AG08396 (cell line): Measurements from ENCODE around the gene MEGF11.

ENCODE experiments used
- DNase-seq: peaks from one replicate; pipeline ENCODE4 v3.0.0; 2012; ENCODE audit warnings: low spot score, mixed read lengths

Gene MEGF11

DNA sequence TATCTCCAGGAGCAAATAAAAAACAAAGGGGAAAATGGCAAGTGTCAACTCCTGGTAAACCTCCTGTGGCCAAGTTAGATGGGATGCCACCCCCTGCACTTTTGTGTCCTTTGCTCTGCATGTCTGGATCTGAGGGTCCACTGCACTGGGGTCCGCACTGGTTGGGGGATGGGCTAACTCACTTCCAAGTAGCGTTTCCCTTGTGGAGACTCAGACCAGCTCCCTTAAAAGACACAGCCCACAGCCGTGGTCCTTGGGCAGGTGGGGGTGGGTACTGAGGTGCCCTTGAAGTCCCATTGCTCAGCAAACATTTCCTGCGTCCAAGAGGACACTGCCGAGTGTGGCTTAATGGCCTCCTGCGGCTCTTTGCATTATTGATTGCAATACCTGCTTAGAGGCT lies 188.2 kb downstream of the MEGF11 start:
- no peak for DNase-seq

- DNase-seq, result no peak
Measured at GRCh38 chr15:66063147-66063546, 190.4 kb downstream of the MEGF11 start.

GRCh38 chr15:66057089-66057488 lies 196.5 kb downstream of the MEGF11 start:
- DNase-seq, result no peak

DNA sequence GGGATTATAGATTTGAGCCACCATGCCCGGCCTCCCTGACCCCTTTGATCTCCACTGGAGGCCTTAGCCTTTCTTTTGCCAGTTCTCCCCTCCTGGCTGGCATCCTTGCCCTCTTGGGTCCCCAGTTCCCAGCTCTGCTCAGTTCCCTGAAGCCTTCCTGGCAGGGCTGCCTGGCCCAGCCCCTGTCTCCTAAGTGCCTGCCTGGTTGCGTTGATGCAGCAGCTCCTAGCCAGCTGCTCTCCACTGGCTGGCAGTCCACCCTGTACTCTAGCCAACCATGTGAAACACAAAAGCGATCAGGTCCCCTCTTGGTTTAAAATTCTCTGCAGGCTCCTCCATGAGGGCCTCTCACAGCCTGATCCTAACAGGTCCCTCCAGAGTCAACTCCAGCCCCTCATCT lies 199.6 kb downstream of the MEGF11 start:
- no peak for DNase-seq

GRCh38 chr15:66051833-66052232 lies 201.7 kb downstream of the MEGF11 start:
- DNase-seq, result no peak

DNA sequence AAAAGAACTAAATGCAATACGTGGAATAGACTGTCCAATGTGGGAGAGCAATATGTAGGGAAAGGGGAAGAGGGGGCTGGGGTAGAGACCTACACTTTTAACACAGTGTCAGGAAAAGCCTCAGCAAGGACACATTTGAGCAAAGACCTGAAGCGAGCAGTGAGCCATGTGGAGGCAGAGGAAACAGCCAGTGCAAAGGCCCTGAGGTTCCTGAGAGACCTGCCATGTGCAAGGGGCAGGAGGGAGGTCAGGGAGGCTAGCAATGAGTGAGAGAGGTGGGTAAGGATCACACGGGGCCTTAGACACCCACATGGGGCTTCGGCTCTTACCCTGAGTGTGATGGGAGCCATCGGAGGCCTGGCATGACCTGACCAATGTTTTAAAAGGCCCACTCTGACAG lies 203.3 kb downstream of the MEGF11 start:
- no peak for DNase-seq

GRCh38 chr15:66049353-66049752 lies 204.2 kb downstream of the MEGF11 start:
- DNase-seq, result no peak

DNA sequence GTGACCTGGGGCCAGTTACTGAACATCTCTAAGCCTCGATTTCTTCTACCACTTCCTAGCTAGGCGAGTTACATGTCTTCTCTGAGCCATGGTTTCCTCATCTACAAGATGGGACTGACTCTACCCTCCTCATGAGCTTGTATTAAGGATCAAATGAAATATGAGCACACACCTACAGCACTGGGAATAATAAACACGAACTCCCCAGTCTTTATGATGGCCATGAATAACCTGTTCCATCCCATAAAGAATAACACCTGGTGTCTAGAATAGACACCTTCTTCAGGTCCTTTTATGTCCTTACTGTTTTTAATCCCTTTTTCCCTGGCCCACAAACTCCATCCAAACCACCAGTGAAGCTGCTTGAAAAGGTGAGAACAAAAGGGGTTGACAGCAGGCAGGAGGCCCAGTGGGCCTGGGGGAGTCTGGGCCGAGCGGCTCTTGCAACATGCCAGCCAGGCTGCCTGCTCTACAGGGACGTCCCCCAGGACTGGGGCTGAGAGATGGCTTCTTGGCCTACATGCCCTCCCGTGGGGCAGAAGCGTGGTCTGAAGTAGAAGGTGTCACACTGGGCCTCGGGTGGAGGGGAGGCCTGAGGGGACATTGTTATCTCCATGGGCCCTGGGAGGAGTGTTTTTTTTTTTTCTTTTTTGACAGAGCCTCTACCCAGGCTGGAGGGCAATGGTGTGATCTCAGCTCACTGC lies 206.1 kb downstream of the MEGF11 start:
- DNase-seq, result no peak

- no peak for DNase-seq
Measured at GRCh38 chr15:66046751-66047150, 206.8 kb downstream of the MEGF11 start.

GRCh38 chr15:66046326-66046725 lies 207.2 kb downstream of the MEGF11 start:
- no peak for DNase-seq

- no peak for DNase-seq
Measured at GRCh38 chr15:66045542-66045941, 208.0 kb downstream of the MEGF11 start.

DNA sequence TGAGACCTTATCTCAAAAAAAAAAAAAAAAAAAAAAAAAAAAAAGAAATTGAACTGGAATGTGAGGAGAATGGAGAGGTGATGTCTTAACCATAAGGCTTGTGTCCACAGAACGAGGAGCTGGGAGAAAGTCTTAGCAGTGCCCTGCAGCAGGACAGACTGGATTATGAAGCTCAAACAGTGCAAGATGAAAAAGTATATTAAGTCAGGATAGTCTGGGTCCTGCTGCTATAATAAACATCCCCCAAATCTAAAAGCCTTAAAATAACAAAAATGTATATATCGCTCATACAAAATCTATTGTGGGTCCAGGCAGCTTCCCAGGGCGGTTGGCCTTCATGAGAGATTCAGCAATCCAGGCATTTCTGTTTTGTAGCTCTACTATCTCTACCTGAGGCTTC lies 208.7 kb downstream of the MEGF11 start:
- DNase-seq, result no peak

- no peak for DNase-seq
Measured at GRCh38 chr15:66043264-66043663, 210.3 kb downstream of the MEGF11 start.

- DNase-seq, result no peak
Measured at GRCh38 chr15:66042624-66043023, 210.9 kb downstream of the MEGF11 start.

- no peak for DNase-seq
Measured at GRCh38 chr15:66041276-66041675, 212.3 kb downstream of the MEGF11 start.

DNA sequence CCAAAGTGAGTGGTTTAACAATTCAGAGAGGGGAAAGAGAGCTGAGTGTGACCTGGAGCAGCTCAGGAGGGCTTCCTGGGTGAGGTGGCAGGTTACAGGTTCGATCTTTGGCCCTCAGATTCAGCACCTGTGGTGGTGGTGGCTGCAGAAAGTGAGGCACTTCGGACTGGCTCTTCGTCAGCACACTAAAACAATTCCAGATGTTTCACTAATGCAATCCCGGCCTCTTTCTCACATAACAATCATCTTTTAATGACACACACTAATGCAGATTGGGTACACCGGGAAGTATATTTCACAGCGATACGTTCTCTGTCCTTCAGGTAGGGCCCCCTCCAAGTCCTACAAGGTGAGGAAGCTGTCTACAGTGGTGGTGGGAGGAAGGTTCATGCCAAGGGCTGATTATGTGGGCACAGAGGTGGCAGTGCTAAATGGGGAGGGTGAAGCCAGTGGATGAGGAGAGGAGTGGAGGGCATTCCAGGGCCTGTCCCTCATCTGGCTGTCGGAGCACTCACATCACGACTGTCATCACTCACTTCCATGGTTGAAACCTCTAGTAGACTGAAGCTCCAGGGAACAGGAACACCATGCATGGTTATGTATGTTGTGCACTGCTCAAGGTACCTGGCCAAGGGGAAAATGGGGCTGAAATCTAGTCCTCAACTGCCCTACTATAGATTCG lies 213.2 kb downstream of the MEGF11 start:
- DNase-seq, result no peak

DNA sequence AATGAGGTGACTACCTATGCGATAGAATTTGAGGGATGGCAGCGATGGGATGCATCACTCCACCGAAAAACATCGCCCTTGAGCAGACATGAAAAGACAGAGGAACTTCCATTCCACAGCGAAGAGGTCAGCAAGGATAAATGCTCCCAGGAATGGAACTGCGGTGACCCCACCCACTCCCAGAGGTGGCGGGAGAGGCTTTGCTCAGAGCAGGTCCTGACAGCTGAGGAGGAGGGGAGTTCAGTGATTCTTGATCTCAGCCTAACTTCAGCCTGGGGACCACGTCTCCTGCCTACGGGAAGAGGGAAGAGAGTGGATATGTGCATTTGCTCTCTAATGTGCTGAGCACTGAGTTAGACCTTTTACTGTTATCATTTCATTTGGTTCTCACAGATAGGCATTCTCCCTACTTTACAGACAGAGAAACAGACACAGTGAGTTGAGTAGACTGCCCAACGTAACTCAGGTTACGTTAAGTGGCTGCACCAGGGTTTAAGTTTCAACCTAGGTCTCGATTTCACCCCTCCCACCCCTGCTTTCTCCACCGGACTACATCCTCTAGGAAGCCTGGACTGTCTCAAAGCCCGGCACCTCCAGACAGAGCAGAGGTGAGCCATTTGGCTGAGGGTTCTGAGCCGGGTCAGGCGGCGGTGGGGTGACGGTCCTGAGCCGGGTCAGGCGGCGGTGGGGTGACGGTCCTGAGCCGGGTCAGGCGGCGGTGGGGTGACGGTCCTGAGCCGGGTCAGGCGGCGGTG lies 214.3 kb downstream of the MEGF11 start:
- peak; percentile 24 for DNase-seq

DNA sequence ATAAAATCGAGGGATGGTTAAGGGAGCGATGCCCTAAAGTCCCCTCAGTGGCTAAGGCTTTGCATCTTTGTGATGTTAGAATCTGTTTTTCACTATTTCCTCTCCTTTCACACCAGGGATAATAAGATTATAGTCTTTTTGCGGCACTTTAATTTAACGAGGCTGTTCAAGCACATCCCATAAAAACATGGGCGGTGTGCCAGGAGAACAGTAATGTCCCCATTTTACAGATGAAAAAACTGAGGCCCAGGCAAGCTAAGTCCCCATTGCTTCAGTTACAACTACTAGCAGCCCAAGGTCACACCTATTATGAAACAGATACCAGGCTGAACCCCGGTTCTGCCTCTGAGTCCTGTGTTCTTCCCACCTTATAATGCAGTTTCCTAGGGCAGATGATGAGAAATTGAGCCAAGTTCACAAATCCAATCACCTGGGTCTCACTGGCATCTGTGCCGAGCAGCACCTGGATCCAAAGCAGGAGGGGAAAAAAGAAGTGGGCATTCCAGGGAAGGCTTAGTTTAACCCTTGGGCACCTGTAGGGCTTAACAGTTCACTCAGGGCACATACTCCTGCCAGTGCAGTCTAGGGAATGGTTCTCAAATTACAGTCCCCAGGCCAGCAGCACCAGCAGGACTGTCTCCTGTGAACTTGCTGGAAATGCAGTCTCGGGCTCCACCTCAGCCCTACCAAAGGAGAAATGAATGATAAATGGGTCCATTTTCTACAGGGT lies 215.0 kb downstream of the MEGF11 start:
- no peak for DNase-seq

DNA sequence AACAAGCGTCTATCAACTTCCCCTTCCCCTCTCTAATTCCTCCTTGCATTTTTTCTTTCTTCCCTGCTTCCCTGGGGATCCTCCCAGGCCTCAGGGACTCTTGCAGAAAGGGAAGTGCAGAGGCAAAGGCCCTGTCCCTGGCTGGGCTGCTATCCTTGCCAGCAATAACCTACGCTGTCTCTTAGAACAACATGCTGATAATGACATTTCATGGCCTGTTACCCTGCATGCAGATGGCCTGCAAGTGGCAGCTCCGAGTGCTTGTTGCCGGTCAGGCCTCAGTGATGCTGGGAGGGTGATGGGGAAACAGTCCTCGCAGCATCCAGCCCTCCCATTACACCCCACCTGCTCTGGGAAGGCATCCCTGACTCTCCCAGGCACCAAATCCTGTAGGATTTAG lies 216.7 kb downstream of the MEGF11 start:
- DNase-seq, result no peak

DNA sequence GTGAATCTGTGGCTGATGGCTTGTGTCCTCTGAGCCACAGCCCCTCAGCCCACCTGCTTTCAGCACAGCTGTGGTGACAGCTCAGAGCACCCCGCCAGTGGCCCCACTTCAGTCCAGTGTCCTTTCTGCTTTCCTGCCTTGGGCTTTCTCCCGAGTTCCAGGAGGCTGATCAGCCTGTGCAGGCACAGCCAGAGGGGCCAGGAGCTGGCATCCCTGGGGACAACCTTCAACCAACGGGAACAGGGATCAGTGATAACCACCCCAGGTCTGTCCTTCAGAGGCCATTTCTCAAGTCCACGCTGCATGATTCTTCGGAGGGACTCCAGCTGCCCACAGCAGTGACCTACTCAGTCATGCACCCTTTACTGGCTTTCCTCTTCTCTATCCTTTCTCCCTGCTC lies 217.6 kb downstream of the MEGF11 start:
- no peak for DNase-seq

GRCh38 chr15:66033143-66033542 lies 220.4 kb downstream of the MEGF11 start:
- DNase-seq, result no peak

DNA sequence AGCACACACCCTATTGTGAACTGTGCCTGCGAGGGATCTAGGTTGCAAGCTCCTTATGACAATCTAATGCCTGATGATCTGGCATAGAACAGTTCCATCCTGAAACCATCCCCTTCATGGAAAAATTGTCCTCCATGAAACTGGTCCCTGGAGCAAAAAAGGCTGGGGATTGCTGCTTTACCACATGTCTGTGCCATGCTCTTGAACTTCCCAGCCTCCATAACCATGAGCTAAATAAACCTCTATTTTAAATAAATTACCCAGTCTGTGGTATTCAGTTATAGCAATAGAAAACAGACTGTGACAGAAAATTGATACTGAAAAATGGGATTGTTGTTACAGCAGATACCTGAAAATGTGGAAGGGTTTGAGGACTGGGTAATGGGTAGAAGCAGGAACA lies 221.5 kb downstream of the MEGF11 start:
- DNase-seq, result no peak

DNA sequence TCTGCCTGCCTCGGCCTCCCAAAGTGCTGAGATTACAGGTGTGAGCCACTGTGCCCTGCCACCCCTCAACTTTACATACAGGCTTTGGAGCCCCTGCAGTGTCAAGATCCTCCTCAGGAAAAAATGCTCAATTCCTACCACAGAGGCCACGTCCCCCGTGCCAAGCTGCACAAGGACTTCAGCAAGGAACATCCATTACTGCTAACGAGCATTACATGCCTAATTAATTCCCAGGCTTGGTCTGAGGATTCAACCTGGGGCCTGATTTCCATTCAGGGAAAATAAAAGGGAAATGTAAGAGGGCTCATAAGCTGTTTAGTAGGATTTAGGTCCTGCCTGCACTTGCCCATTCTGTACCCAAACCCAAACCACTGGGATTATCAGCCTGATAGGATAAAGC lies 222.9 kb downstream of the MEGF11 start:
- DNase-seq, result no peak
